Measurements from ENCODE around the gene ANK3.

GRCh38 chr10:60395711-60396110 lies 6.0 kb upstream of the ANK3 start:
- no peak for TF ChIP-seq CTCF (IDR thresholded peaks at IDR 0.05; ENCODE audit: poor library complexity, severe bottlenecking)
- TF ChIP-seq EP300 (conservative IDR thresholded peaks at IDR 0.05; ENCODE audit: poor library complexity, severe bottlenecking): no peak
- TF ChIP-seq REST (IDR thresholded peaks at IDR 0.05; ENCODE audit: borderline replicate concordance): no peak
- no peak for TF ChIP-seq SMC3 (conservative IDR thresholded peaks at IDR 0.05; ENCODE audit: poor library complexity)
- TF ChIP-seq EZH2 (IDR thresholded peaks at IDR 0.05; ENCODE audit: borderline replicate concordance, insufficient read depth, low read length, poor library complexity, severe bottlenecking): no peak
